Measurements from ENCODE around the gene CUX1. TPM values are rescaled to one million over a fixed set of nuclear protein-coding genes. Genes with fewer than 3 reads are reported as not detected.
A peak's percentile ranks its signal among the peaks of the same experiment; 100 is the strongest.

Gene CUX1
- total RNA-seq, 2 donors from 2014 or later = 42.0 to 47.5 TPM

DNA sequence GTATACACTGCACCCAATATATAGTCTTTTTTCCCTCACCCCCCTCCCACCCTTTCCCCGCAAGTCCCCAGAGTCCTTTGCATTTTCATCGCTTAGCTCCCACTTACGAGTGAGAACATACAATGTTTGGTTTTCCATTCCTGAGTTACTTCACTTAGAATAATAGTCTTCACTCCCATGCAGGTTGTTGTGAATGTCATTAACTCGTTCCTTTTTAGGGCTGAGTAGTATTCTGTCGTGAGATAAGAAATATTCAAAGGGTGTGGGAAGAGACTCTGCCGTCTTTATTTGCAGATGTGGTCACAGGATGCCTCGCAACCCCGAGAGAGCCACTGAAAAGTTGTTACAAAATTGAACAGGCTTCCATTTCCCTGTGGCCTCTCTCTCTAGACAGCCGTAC lies 331.4 kb downstream of the CUX1 start:
- intact Hi-C loops (cut with DNase I) = no loop called here
- H3K27ac ChIP-seq = no peak overlapping the region
- 93 to 95% methylated on average over 9 of the region's 9 CpGs for WGBS, 2 donors
- DNase-seq = no peak
- no peaks in the 10 kb centered on the region for H3K4me1 ChIP-seq
- no peaks in the 10 kb centered on the region for H3K27me3 ChIP-seq
- ATAC-seq = no peak
- no peaks in the 10 kb centered on the region for H3K9me3 ChIP-seq
- H3K36me3 ChIP-seq (replicated peaks in 1 of 2; ENCODE audit: insufficient read depth in 1 of 2, low read depth in 2 of 2) = peaks cover 0 to 1% of the 10 kb centered on the region in 2 donors
- no peak for TF ChIP-seq POLR2A (IDR thresholded peaks at IDR 0.05)
- TF ChIP-seq, protein P1, sequence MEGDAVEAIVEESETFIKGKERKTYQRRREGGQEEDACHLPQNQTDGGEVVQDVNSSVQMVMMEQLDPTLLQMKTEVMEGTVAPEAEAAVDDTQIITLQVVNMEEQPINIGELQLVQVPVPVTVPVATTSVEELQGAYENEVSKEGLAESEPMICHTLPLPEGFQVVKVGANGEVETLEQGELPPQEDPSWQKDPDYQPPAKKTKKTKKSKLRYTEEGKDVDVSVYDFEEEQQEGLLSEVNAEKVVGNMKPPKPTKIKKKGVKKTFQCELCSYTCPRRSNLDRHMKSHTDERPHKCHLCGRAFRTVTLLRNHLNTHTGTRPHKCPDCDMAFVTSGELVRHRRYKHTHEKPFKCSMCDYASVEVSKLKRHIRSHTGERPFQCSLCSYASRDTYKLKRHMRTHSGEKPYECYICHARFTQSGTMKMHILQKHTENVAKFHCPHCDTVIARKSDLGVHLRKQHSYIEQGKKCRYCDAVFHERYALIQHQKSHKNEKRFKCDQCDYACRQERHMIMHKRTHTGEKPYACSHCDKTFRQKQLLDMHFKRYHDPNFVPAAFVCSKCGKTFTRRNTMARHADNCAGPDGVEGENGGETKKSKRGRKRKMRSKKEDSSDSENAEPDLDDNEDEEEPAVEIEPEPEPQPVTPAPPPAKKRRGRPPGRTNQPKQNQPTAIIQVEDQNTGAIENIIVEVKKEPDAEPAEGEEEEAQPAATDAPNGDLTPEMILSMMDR (IDR thresholded peaks at IDR 0.05) = no peak
- H3K4me3 ChIP-seq = no peak overlapping the region

DNA sequence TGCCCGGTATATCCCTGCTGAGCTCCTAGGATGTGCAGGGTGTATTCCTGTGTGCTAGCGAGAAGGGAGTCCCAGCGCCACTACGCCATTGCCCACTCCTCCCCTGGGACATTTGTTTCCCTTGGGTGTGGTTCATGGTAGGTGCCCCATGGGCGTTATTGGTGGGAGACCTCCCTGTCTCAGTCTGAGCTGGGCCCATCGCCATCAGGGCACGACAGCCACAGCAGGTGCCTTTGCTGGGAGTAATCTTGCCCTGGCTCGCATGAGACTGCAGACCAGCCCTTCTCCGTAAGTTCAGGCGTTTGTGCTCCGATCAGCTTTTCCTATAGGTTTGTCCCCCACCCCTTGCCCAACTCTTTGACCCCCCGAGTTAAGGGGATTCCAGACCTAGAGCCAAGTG lies 332.0 kb downstream of the CUX1 start:
- TF ChIP-seq, protein P1 (IDR thresholded peaks at IDR 0.05) = no peak
- no peak for TF ChIP-seq POLR2A (IDR thresholded peaks at IDR 0.05)
- DNase-seq = no peak
- intact Hi-C loops (cut with DNase I) = no loop called here

DNA sequence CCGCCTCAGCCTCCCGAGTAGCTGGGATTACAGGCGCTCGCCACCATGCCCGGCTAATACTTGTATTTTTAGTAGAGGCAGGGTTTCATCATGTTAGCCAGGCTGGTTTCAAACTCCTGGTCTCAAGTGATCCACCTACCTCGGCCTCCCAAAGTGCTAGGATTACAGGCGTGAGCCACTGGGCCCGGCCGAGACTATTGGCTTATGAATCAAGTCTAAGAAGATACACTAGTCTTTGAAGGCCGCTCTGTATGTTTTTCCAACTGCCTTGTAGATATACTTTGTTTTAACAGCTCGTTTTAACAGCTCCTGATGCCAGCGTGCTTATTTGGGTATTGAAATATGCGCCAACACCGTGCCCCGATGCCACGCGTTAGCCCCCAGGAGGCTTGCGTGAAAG lies 332.8 kb downstream of the CUX1 start:
- Histone ChIP-seq H3K36me3 (replicated peaks in 1 of 2; ENCODE audit: insufficient read depth in 1 of 2, low read depth in 2 of 2) (peaks cover 0 to 1% of the 10 kb centered on the region in 2 donors), H3K9me3 (no peaks in the 10 kb centered on the region), H3K4me3 (no peak overlapping the region), H3K27me3 (no peaks in the 10 kb centered on the region), H3K4me1 (no peaks in the 10 kb centered on the region), H3K27ac (no peak overlapping the region)
- TF ChIP-seq POLR2A (IDR thresholded peaks at IDR 0.05) = no peak
- TF ChIP-seq, protein P1 (IDR thresholded peaks at IDR 0.05) = no peak
- DNase-seq (no peak), ATAC-seq (no peak)
- intact Hi-C loops (cut with DNase I) = no loop called here
- WGBS, 2 donors = 90% methylated on average over 18 of the region's 18 CpGs

More for the DNA sequence above, 332.0 kb downstream of the CUX1 start:
- H3K27ac ChIP-seq = no peak overlapping the region
- 93 to 96% methylated on average over 12 of the region's 12 CpGs for WGBS, 2 donors
- no peaks in the 10 kb centered on the region for H3K27me3 ChIP-seq
- ATAC-seq = no peak
- H3K36me3 ChIP-seq (replicated peaks in 1 of 2; ENCODE audit: insufficient read depth in 1 of 2, low read depth in 2 of 2) = peaks cover 0 to 1% of the 10 kb centered on the region in 2 donors
- H3K4me1 ChIP-seq = no peaks in the 10 kb centered on the region
- H3K4me3 ChIP-seq = no peak overlapping the region
- no peaks in the 10 kb centered on the region for H3K9me3 ChIP-seq

DNA sequence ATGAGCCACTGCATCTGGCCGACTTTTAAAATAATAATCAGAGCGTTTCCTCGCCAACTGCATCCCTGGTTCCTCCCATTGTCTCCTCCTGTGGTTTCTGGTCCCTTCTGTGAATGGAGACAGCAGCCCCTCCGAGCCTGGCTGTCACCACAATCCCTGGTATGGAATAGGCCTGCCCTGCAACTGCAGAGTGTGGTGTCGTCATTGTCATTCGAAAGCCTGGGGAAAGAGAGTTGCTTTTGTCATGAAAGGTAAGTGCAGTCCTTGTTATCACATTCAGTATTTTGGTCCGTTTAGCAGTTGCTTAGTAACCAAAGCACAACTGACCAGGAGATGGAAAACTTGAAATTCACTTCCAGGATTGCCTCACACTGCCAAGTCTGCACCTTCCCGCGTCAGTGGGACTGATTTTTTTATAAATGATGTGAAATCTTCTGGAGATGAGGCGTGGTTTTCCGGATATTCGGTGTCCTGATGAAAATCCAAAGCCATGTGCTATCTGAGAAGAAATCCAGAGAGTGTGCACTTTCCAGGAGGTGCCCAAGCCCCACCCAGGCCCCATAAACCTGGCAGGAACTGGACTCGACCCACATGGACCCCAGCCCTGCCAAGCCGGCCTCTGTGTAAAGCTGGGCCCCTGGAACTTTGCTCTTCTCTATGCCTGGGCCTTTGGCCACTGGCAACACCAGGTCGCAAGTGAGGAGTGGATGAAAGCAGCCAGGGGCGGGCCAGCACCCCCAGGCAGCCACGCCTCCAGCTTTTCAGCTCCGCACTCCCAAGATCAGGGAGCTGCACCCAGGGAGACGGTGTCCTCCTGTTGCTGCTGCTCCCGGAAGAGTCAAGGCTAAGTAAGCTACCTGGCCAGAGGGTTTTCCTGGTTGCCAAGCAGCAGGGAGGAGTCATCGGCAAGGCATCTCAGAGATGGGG lies 335.5 kb downstream of the CUX1 start:
- TF ChIP-seq, protein P1 (IDR thresholded peaks at IDR 0.05) = no peak
- TF ChIP-seq POLR2A (IDR thresholded peaks at IDR 0.05) = no peak
- 81 to 82% methylated on average over 15 to 21 of the region's 21 CpGs for WGBS, 2 donors
- ATAC-seq (peak; percentile 18), DNase-seq (peak in 1 of 4 donors; percentile 5)
- no peak overlapping the region for H3K4me3 ChIP-seq
- no peaks in the 10 kb centered on the region for H3K27me3 ChIP-seq
- H3K36me3 ChIP-seq (replicated peaks in 1 of 2; ENCODE audit: insufficient read depth in 1 of 2, low read depth in 2 of 2) = peaks cover 0 to 1% of the 10 kb centered on the region in 2 donors
- no peaks in the 10 kb centered on the region for H3K9me3 ChIP-seq
- no peaks in the 10 kb centered on the region for H3K4me1 ChIP-seq
- no peak overlapping the region for H3K27ac ChIP-seq
- intact Hi-C loops (cut with DNase I) = no loop called here

Data from body of pancreas (tissue), 4 donors.